HUES6 (cell line): Measurements from ENCODE around the gene TMPRSS4.

ENCODE experiments used
- H3K27ac ChIP-seq: 2 replicates; pipeline ENCODE4 v1.7.0; 2013; ENCODE audit warnings: low read depth, mild to moderate bottlenecking, low read length, inconsistent platforms
- H3K27me3 ChIP-seq: 2 replicates; pipeline ENCODE4 v1.6.1; 2013; ENCODE audit warnings: low read length; ENCODE audit not compliant: control insufficient read depth, insufficient read depth
- H3K36me3 ChIP-seq: 2 replicates; pipeline ENCODE4 v1.6.1; 2013; ENCODE audit warnings: low read length; ENCODE audit not compliant: control insufficient read depth, insufficient read depth
- H3K4me1 ChIP-seq: 2 replicates; pipeline ENCODE4 v1.6.1; 2013; ENCODE audit warnings: low read length; ENCODE audit not compliant: control insufficient read depth, insufficient read depth
- H3K4me3 ChIP-seq: 2 replicates; pipeline ENCODE4 v1.5.1; 2013; ENCODE audit warnings: low read depth, low read length
- H3K9ac ChIP-seq: one replicate; pipeline ENCODE4 v1.6.1; 2013; ENCODE audit warnings: mild to moderate bottlenecking, low read length
- H3K9me3 ChIP-seq: 2 replicates; pipeline ENCODE4 v1.6.1; 2013; ENCODE audit warnings: low read depth, low read length; ENCODE audit not compliant: control insufficient read depth, insufficient read depth

TMPRSS4 gene

GRCh38 chr11:118076754-118077281 lies at the start of gene TMPRSS4:
Gene TMPRSS4 (plus strand): TSS chr11:118077078. CDS start chr11:118077303, 225 bp downstream.
- Histone ChIP-seq H3K4me1 (peaks cover 10% of the 10 kb centered on the region), H3K9ac (no peak within 1 kb of the TSS), H3K4me3 (no peak within 1 kb of the TSS), H3K36me3 (no peaks in the 10 kb centered on the region), H3K9me3 (no peaks in the 10 kb centered on the region), H3K27me3 (no peaks in the 10 kb centered on the region; the same call in 1 of the 2 replicates), H3K27ac (no peak within 1 kb of the TSS)

- Histone ChIP-seq H3K9ac (no peak overlapping the region), H3K4me3 (no peak overlapping the region), H3K9me3 (no peaks in the 10 kb centered on the region), H3K36me3 (no peaks in the 10 kb centered on the region), H3K27me3 (no peaks in the 10 kb centered on the region), H3K4me1 (no peaks in the 10 kb centered on the region), H3K27ac (no peak overlapping the region)
These were observed 49.2 kb upstream of the TMPRSS4 start for GRCh38 chr11:118027694-118028093.

GRCh38 chr11:118028626-118029025 lies 48.3 kb upstream of the TMPRSS4 start:
- Histone ChIP-seq H3K36me3 (no peaks in the 10 kb centered on the region), H3K4me1 (no peaks in the 10 kb centered on the region), H3K9ac (no peak overlapping the region), H3K9me3 (no peaks in the 10 kb centered on the region), H3K27me3 (no peaks in the 10 kb centered on the region), H3K4me3 (no peak overlapping the region), H3K27ac (no peak overlapping the region)

- Histone ChIP-seq H3K9ac (no peak overlapping the region), H3K9me3 (no peaks in the 10 kb centered on the region), H3K4me3 (no peak overlapping the region), H3K4me1 (no peaks in the 10 kb centered on the region), H3K27me3 (no peaks in the 10 kb centered on the region), H3K36me3 (no peaks in the 10 kb centered on the region), H3K27ac (no peak overlapping the region)
These were observed 43.4 kb upstream of the TMPRSS4 start for GRCh38 chr11:118033443-118033842.

- Histone ChIP-seq H3K27me3 (no peaks in the 10 kb centered on the region), H3K9me3 (no peaks in the 10 kb centered on the region), H3K4me1 (no peaks in the 10 kb centered on the region)
These were observed 34.7 kb upstream of the TMPRSS4 start for GRCh38 chr11:118042141-118042540.

GRCh38 chr11:118042796-118043195 lies 34.1 kb upstream of the TMPRSS4 start:
- Histone ChIP-seq H3K9ac (no peak overlapping the region), H3K9me3 (no peaks in the 10 kb centered on the region), H3K27ac (no peak overlapping the region)

More at GRCh38 chr11:118042141-118042540, 34.7 kb upstream of the TMPRSS4 start:
- Histone ChIP-seq H3K9ac (no peak overlapping the region), H3K36me3 (no peaks in the 10 kb centered on the region), H3K4me3 (no peak overlapping the region), H3K27ac (no peak overlapping the region)

GRCh38 chr11:118045191-118045590 lies 31.7 kb upstream of the TMPRSS4 start:
- no peak overlapping the region for H3K9ac ChIP-seq
- no peak overlapping the region for H3K27ac ChIP-seq
- H3K36me3 ChIP-seq = no peaks in the 10 kb centered on the region
- no peak overlapping the region for H3K4me3 ChIP-seq
- H3K4me1 ChIP-seq = no peaks in the 10 kb centered on the region
- no peaks in the 10 kb centered on the region for H3K27me3 ChIP-seq
- H3K9me3 ChIP-seq = no peaks in the 10 kb centered on the region

More at GRCh38 chr11:118042796-118043195, 34.1 kb upstream of the TMPRSS4 start:
- Histone ChIP-seq H3K36me3 (no peaks in the 10 kb centered on the region), H3K4me1 (no peaks in the 10 kb centered on the region), H3K27me3 (no peaks in the 10 kb centered on the region), H3K4me3 (no peak overlapping the region)

- H3K4me1 ChIP-seq = no peaks in the 10 kb centered on the region
- no peak overlapping the region for H3K27ac ChIP-seq
- no peak overlapping the region for H3K4me3 ChIP-seq
- no peaks in the 10 kb centered on the region for H3K36me3 ChIP-seq
- H3K9me3 ChIP-seq = no peaks in the 10 kb centered on the region
- no peak overlapping the region for H3K9ac ChIP-seq
- 0 out of 2 replicates have a peak, but pooled peaks cover 3% of the 10 kb centered on the region for H3K27me3 ChIP-seq
These were observed 30.6 kb upstream of the TMPRSS4 start for GRCh38 chr11:118046051-118046963.

- H3K27ac ChIP-seq = no peak overlapping the region
- 0 out of 2 replicates have a peak, but pooled peaks cover 3% of the 10 kb centered on the region for H3K27me3 ChIP-seq
- H3K9me3 ChIP-seq = no peaks in the 10 kb centered on the region
- no peaks in the 10 kb centered on the region for H3K36me3 ChIP-seq
- H3K9ac ChIP-seq = no peak overlapping the region
- no peak overlapping the region for H3K4me3 ChIP-seq
- no peaks in the 10 kb centered on the region for H3K4me1 ChIP-seq
These were observed 29.7 kb upstream of the TMPRSS4 start for GRCh38 chr11:118046964-118047700.

- Histone ChIP-seq H3K27me3 (0 out of 2 replicates have a peak, but pooled peaks cover 3% of the 10 kb centered on the region), H3K27ac (no peak overlapping the region), H3K36me3 (no peaks in the 10 kb centered on the region), H3K9ac (no peak overlapping the region), H3K4me3 (no peak overlapping the region), H3K4me1 (no peaks in the 10 kb centered on the region), H3K9me3 (no peaks in the 10 kb centered on the region)
These were observed 29.1 kb upstream of the TMPRSS4 start for GRCh38 chr11:118047749-118048148.
